Measurements from ENCODE around the gene CHCHD4.

CHCHD4 gene

GRCh38 chr3:14137004-14137403 is 12.3 kb upstream of the CHCHD4 start:
- H3K9ac ChIP-seq (ENCODE audit: low read depth in 1 of 2, low read length in 2 of 2) = no peak overlapping the region
- H3K36me3 ChIP-seq (ENCODE audit: control insufficient read depth in 2 of 2, insufficient read depth in 2 of 2, low read length in 2 of 2) = peaks cover 64 to 67% of the 10 kb centered on the region in 2 donors
- H3K27ac ChIP-seq (ENCODE audit: low read depth in 2 of 2, low read length in 2 of 2) = no peak overlapping the region
- H3K27me3 ChIP-seq (ENCODE audit: control insufficient read depth in 2 of 2, insufficient read depth in 2 of 2, low read length in 2 of 2) = no peaks in the 10 kb centered on the region
- peaks cover 10 to 12% of the 10 kb centered on the region in 2 donors for H3K4me1 ChIP-seq (ENCODE audit: control insufficient read depth in 2 of 2, insufficient read depth in 2 of 2, low read length in 2 of 2)
- no peak overlapping the region for H3K4me3 ChIP-seq (ENCODE audit: low read length in 2 of 2)
- H3K9me3 ChIP-seq (ENCODE audit: control insufficient read depth in 2 of 2, low read length in 2 of 2) = no peaks in the 10 kb centered on the region

- peaks cover 72 to 77% of the 10 kb centered on the region in 2 donors for H3K36me3 ChIP-seq (ENCODE audit: control insufficient read depth in 2 of 2, insufficient read depth in 2 of 2, low read length in 2 of 2)
- no peak overlapping the region for H3K9ac ChIP-seq (ENCODE audit: low read depth in 1 of 2, low read length in 2 of 2)
- H3K4me3 ChIP-seq (ENCODE audit: low read length in 2 of 2) = no peak overlapping the region
- no peaks in the 10 kb centered on the region for H3K9me3 ChIP-seq (ENCODE audit: control insufficient read depth in 2 of 2, low read length in 2 of 2)
- no peaks in the 10 kb centered on the region for H3K27me3 ChIP-seq (ENCODE audit: control insufficient read depth in 2 of 2, insufficient read depth in 2 of 2, low read length in 2 of 2)
- H3K27ac ChIP-seq (ENCODE audit: low read depth in 2 of 2, low read length in 2 of 2) = no peak overlapping the region
- peaks cover 9 to 10% of the 10 kb centered on the region in 2 donors for H3K4me1 ChIP-seq (ENCODE audit: control insufficient read depth in 2 of 2, insufficient read depth in 2 of 2, low read length in 2 of 2)
Observed at GRCh38 chr3:14135581-14135980, 10.9 kb upstream of the CHCHD4 start.

- Histone ChIP-seq H3K27ac (ENCODE audit: low read depth in 2 of 2, low read length in 2 of 2) (no peak overlapping the region), H3K4me3 (ENCODE audit: low read length in 2 of 2) (no peak overlapping the region), H3K27me3 (ENCODE audit: control insufficient read depth in 2 of 2, insufficient read depth in 2 of 2, low read length in 2 of 2) (no peaks in the 10 kb centered on the region), H3K9ac (ENCODE audit: low read depth in 1 of 2, low read length in 2 of 2) (no peak overlapping the region), H3K4me1 (ENCODE audit: control insufficient read depth in 2 of 2, insufficient read depth in 2 of 2, low read length in 2 of 2) (peaks cover 9 to 10% of the 10 kb centered on the region in 2 donors), H3K36me3 (ENCODE audit: control insufficient read depth in 2 of 2, insufficient read depth in 2 of 2, low read length in 2 of 2) (peaks cover 74 to 85% of the 10 kb centered on the region in 2 donors), H3K9me3 (ENCODE audit: control insufficient read depth in 2 of 2, low read length in 2 of 2) (no peaks in the 10 kb centered on the region)
Observed at GRCh38 chr3:14134291-14134690, 9.6 kb upstream of the CHCHD4 start.

DNA sequence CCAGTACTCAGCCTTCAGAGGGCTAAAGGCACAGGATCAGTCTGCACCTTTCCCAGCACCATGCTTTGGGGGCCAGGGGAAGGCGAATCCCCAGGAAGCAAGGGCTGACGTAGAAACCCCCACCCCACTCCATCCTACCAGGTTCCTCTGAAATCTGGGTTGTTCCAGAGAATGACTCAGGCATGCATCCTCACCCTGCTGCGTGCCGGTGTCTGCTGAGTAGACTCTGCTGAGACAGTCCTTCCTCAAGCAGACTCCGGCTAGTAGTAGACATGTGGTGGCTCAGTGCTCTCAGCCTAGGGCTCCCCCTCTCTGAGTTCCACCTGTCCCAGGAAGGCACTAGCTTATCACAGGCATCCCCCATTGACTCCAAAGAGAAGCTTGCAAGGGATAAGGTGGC is 9.2 kb upstream of the CHCHD4 start:
- Histone ChIP-seq H3K9me3 (ENCODE audit: control insufficient read depth in 2 of 2, low read length in 2 of 2) (no peaks in the 10 kb centered on the region), H3K4me1 (ENCODE audit: control insufficient read depth in 2 of 2, insufficient read depth in 2 of 2, low read length in 2 of 2) (peaks cover 9 to 10% of the 10 kb centered on the region in 2 donors), H3K27ac (ENCODE audit: low read depth in 2 of 2, low read length in 2 of 2) (no peak overlapping the region), H3K27me3 (ENCODE audit: control insufficient read depth in 2 of 2, insufficient read depth in 2 of 2, low read length in 2 of 2) (no peaks in the 10 kb centered on the region), H3K36me3 (ENCODE audit: control insufficient read depth in 2 of 2, insufficient read depth in 2 of 2, low read length in 2 of 2) (peaks cover 72 to 84% of the 10 kb centered on the region in 2 donors), H3K4me3 (ENCODE audit: low read length in 2 of 2) (no peak overlapping the region), H3K9ac (ENCODE audit: low read depth in 1 of 2, low read length in 2 of 2) (no peak overlapping the region)

- H3K27ac ChIP-seq (ENCODE audit: low read depth in 2 of 2, low read length in 2 of 2) = peak overlapping the region in 1 of 2 donors; percentile 16
- no peaks in the 10 kb centered on the region for H3K9me3 ChIP-seq (ENCODE audit: control insufficient read depth in 2 of 2, low read length in 2 of 2)
- peak overlapping the region in 1 of 2 donors; percentile 36 for H3K4me3 ChIP-seq (ENCODE audit: low read length in 2 of 2)
- H3K27me3 ChIP-seq (ENCODE audit: control insufficient read depth in 2 of 2, insufficient read depth in 2 of 2, low read length in 2 of 2) = no peaks in the 10 kb centered on the region
- peak overlapping the region in 1 of 2 donors; percentile 15 for H3K9ac ChIP-seq (ENCODE audit: low read depth in 1 of 2, low read length in 2 of 2)
- H3K36me3 ChIP-seq (ENCODE audit: control insufficient read depth in 2 of 2, insufficient read depth in 2 of 2, low read length in 2 of 2) = peaks cover 70 to 83% of the 10 kb centered on the region in 2 donors
- H3K4me1 ChIP-seq (ENCODE audit: control insufficient read depth in 2 of 2, insufficient read depth in 2 of 2, low read length in 2 of 2) = peaks cover 9 to 10% of the 10 kb centered on the region in 2 donors
Observed at GRCh38 chr3:14133188-14133800, 8.6 kb upstream of the CHCHD4 start.

DNA sequence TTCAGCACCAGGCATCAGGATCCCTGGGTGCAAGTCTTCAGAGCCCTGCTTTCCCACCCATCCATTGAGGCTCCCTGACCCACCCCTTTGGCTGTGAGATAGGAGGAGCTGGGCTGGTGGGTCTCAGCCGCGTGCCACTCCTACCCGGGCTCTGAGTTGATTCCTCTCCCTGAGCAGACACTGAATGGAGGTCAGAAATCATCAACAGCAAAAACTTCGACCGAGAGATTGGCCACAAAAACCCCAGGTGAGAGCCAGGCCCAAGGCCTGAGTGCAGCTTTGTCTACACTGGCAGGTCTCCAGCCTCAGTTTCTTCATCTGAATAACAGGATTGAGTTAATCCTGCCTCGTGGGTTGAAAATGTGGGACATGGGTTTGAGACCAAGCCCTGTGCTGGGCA is 8.0 kb upstream of the CHCHD4 start:
- Histone ChIP-seq H3K36me3 (ENCODE audit: control insufficient read depth in 2 of 2, insufficient read depth in 2 of 2, low read length in 2 of 2) (peaks cover 68 to 84% of the 10 kb centered on the region in 2 donors), H3K9ac (ENCODE audit: low read depth in 1 of 2, low read length in 2 of 2) (peak overlapping the region in 1 of 2 donors; percentile 15), H3K27ac (ENCODE audit: low read depth in 2 of 2, low read length in 2 of 2) (peak overlapping the region in 1 of 2 donors; percentile 16)

GRCh38 chr3:14132120-14132519 is 7.5 kb upstream of the CHCHD4 start:
- Histone ChIP-seq H3K36me3 (ENCODE audit: control insufficient read depth in 2 of 2, insufficient read depth in 2 of 2, low read length in 2 of 2) (peaks cover 64 to 83% of the 10 kb centered on the region in 2 donors), H3K27me3 (ENCODE audit: control insufficient read depth in 2 of 2, insufficient read depth in 2 of 2, low read length in 2 of 2) (no peaks in the 10 kb centered on the region), H3K27ac (ENCODE audit: low read depth in 2 of 2, low read length in 2 of 2) (no peak overlapping the region), H3K4me3 (ENCODE audit: low read length in 2 of 2) (no peak overlapping the region), H3K4me1 (ENCODE audit: control insufficient read depth in 2 of 2, insufficient read depth in 2 of 2, low read length in 2 of 2) (peaks cover 9 to 10% of the 10 kb centered on the region in 2 donors), H3K9me3 (ENCODE audit: control insufficient read depth in 2 of 2, low read length in 2 of 2) (no peaks in the 10 kb centered on the region), H3K9ac (ENCODE audit: low read depth in 1 of 2, low read length in 2 of 2) (no peak overlapping the region)

More for the DNA sequence above, 8.0 kb upstream of the CHCHD4 start:
- Histone ChIP-seq H3K4me1 (ENCODE audit: control insufficient read depth in 2 of 2, insufficient read depth in 2 of 2, low read length in 2 of 2) (peaks cover 9 to 10% of the 10 kb centered on the region in 2 donors), H3K9me3 (ENCODE audit: control insufficient read depth in 2 of 2, low read length in 2 of 2) (no peaks in the 10 kb centered on the region), H3K27me3 (ENCODE audit: control insufficient read depth in 2 of 2, insufficient read depth in 2 of 2, low read length in 2 of 2) (no peaks in the 10 kb centered on the region), H3K4me3 (ENCODE audit: low read length in 2 of 2) (no peak overlapping the region)

- no peak overlapping the region for H3K9ac ChIP-seq (ENCODE audit: low read depth in 1 of 2, low read length in 2 of 2)
- H3K4me1 ChIP-seq (ENCODE audit: control insufficient read depth in 2 of 2, insufficient read depth in 2 of 2, low read length in 2 of 2) = peaks cover 18% of the 10 kb centered on the region in 2 donors
- peaks cover 62 to 78% of the 10 kb centered on the region in 2 donors for H3K36me3 ChIP-seq (ENCODE audit: control insufficient read depth in 2 of 2, insufficient read depth in 2 of 2, low read length in 2 of 2)
- no peak overlapping the region for H3K27ac ChIP-seq (ENCODE audit: low read depth in 2 of 2, low read length in 2 of 2)
- H3K4me3 ChIP-seq (ENCODE audit: low read length in 2 of 2) = no peak overlapping the region
- H3K27me3 ChIP-seq (ENCODE audit: control insufficient read depth in 2 of 2, insufficient read depth in 2 of 2, low read length in 2 of 2) = no peaks in the 10 kb centered on the region
- no peaks in the 10 kb centered on the region for H3K9me3 ChIP-seq (ENCODE audit: control insufficient read depth in 2 of 2, low read length in 2 of 2)
Observed at GRCh38 chr3:14131134-14131533, 6.5 kb upstream of the CHCHD4 start.

GRCh38 chr3:14130707-14131106 is 6.0 kb upstream of the CHCHD4 start:
- Histone ChIP-seq H3K9ac (ENCODE audit: low read depth in 1 of 2, low read length in 2 of 2) (no peak overlapping the region), H3K4me3 (ENCODE audit: low read length in 2 of 2) (no peak overlapping the region), H3K27ac (ENCODE audit: low read depth in 2 of 2, low read length in 2 of 2) (no peak overlapping the region), H3K9me3 (ENCODE audit: control insufficient read depth in 2 of 2, low read length in 2 of 2) (no peaks in the 10 kb centered on the region), H3K27me3 (ENCODE audit: control insufficient read depth in 2 of 2, insufficient read depth in 2 of 2, low read length in 2 of 2) (no peaks in the 10 kb centered on the region), H3K36me3 (ENCODE audit: control insufficient read depth in 2 of 2, insufficient read depth in 2 of 2, low read length in 2 of 2) (peaks cover 57 to 73% of the 10 kb centered on the region in 2 donors), H3K4me1 (ENCODE audit: control insufficient read depth in 2 of 2, insufficient read depth in 2 of 2, low read length in 2 of 2) (peaks cover 22 to 23% of the 10 kb centered on the region in 2 donors)

GRCh38 chr3:14130230-14130629 is 5.6 kb upstream of the CHCHD4 start:
- H3K27ac ChIP-seq (ENCODE audit: low read depth in 2 of 2, low read length in 2 of 2) = no peak overlapping the region
- H3K4me1 ChIP-seq (ENCODE audit: control insufficient read depth in 2 of 2, insufficient read depth in 2 of 2, low read length in 2 of 2) = peaks cover 24 to 27% of the 10 kb centered on the region in 2 donors
- no peaks in the 10 kb centered on the region for H3K9me3 ChIP-seq (ENCODE audit: control insufficient read depth in 2 of 2, low read length in 2 of 2)
- H3K4me3 ChIP-seq (ENCODE audit: low read length in 2 of 2) = no peak overlapping the region
- no peak overlapping the region for H3K9ac ChIP-seq (ENCODE audit: low read depth in 1 of 2, low read length in 2 of 2)
- peaks cover 53 to 69% of the 10 kb centered on the region in 2 donors for H3K36me3 ChIP-seq (ENCODE audit: control insufficient read depth in 2 of 2, insufficient read depth in 2 of 2, low read length in 2 of 2)
- H3K27me3 ChIP-seq (ENCODE audit: control insufficient read depth in 2 of 2, insufficient read depth in 2 of 2, low read length in 2 of 2) = no peaks in the 10 kb centered on the region
